Measurements from ENCODE around the gene ABCG2.
"Not testable (repeated sequence)": the region's sequence is repeated elsewhere in the genome, so short reads cannot be mapped to it uniquely, and the experiment has no call there.

Gene ABCG2

GRCh38 chr4:88109123-88109881 is 49.1 kb downstream of the ABCG2 start:
- no peak for DNase-seq

- DNase-seq, result no peak
These were observed 49.7 kb downstream of the ABCG2 start for GRCh38 chr4:88108747-88109122.

- DNase-seq, result not testable (repeated sequence)
These were observed 50.4 kb downstream of the ABCG2 start for GRCh38 chr4:88108108-88108465.

GRCh38 chr4:88107406-88108107 is 50.9 kb downstream of the ABCG2 start:
- no peak for DNase-seq

- no peak for DNase-seq
These were observed 52.2 kb downstream of the ABCG2 start for GRCh38 chr4:88106205-88106604.

GRCh38 chr4:88104902-88105610 is 53.4 kb downstream of the ABCG2 start:
- no peak for DNase-seq

- DNase-seq, result no peak
These were observed 56.4 kb downstream of the ABCG2 start for GRCh38 chr4:88102026-88102425.

- DNase-seq, result no peak
These were observed 57.3 kb downstream of the ABCG2 start for GRCh38 chr4:88101165-88101564.

- DNase-seq, result no peak
These were observed 59.3 kb downstream of the ABCG2 start for GRCh38 chr4:88098993-88099752.

- no peak for DNase-seq
These were observed 60.7 kb downstream of the ABCG2 start for GRCh38 chr4:88097781-88098180.

- DNase-seq, result no peak
These were observed 61.1 kb downstream of the ABCG2 start for GRCh38 chr4:88097301-88097700.

- DNase-seq, result no peak
These were observed 64.6 kb downstream of the ABCG2 start for GRCh38 chr4:88093874-88094273.

GRCh38 chr4:88091378-88091777 is 67.1 kb downstream of the ABCG2 start:
- no peak for DNase-seq

- DNase-seq, result no peak
These were observed 67.5 kb downstream of the ABCG2 start for GRCh38 chr4:88090898-88091297.

GRCh38 chr4:88087004-88087403 is 71.4 kb downstream of the ABCG2 start:
- DNase-seq, result no peak

- DNase-seq, result no peak
These were observed 77.8 kb downstream of the ABCG2 start for GRCh38 chr4:88080626-88081025.

- no peak for DNase-seq
These were observed 79.9 kb downstream of the ABCG2 start for GRCh38 chr4:88078579-88078978.

- DNase-seq, result no peak
These were observed 80.4 kb downstream of the ABCG2 start for GRCh38 chr4:88077911-88078524.

- no peak for DNase-seq
These were observed 83.1 kb downstream of the ABCG2 start for GRCh38 chr4:88075336-88075735.

GRCh38 chr4:88070031-88070430 is 88.4 kb downstream of the ABCG2 start:
- no peak for DNase-seq

- no peak for DNase-seq
These were observed 94.0 kb downstream of the ABCG2 start for GRCh38 chr4:88064410-88064809.

- DNase-seq, result no peak
These were observed 94.7 kb downstream of the ABCG2 start for GRCh38 chr4:88063634-88064296.
